ENCODE data around the gene TXNRD1.

TXNRD1 gene

DNA sequence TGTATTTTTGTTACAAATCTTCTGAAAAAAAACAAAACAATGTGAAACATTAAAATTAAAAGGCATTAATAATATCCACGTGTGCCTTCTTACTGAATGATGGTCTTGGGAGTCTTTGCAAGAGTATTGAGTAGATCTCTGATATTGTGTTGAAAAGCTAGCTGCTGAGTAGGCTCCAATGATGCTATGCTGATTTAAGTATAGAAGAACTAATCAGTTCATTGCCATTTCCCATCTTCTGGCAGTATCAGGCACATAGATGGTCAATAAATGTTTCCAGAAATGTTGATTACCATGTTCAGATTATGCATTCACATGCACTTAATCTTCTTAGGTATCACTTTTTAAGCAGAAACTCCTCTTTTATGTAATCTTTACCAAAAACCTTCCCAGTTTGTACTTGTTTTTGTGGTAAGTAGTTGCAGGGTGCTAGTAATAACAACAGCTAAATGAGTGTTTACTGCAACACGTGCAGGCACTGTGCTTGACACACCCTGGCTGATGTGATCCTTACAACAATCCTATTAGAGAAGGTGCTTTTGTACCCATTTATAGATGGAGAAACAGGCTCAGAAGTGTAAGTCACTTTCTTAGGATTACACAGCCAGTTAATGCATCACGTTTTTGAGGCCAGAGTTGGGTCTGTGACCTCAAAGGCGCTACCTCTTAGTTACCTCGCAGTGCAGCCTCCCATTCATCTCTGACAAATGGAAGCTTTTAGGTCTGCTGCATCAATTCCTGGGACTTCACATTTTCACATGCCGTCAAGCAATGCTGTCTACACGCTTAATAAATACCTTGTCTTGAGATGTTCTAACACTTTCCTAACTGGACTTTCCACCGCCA, 134.9 kb downstream of the TXNRD1 start:
- no peak for DNase-seq (ENCODE audit: low spot score)

DNA sequence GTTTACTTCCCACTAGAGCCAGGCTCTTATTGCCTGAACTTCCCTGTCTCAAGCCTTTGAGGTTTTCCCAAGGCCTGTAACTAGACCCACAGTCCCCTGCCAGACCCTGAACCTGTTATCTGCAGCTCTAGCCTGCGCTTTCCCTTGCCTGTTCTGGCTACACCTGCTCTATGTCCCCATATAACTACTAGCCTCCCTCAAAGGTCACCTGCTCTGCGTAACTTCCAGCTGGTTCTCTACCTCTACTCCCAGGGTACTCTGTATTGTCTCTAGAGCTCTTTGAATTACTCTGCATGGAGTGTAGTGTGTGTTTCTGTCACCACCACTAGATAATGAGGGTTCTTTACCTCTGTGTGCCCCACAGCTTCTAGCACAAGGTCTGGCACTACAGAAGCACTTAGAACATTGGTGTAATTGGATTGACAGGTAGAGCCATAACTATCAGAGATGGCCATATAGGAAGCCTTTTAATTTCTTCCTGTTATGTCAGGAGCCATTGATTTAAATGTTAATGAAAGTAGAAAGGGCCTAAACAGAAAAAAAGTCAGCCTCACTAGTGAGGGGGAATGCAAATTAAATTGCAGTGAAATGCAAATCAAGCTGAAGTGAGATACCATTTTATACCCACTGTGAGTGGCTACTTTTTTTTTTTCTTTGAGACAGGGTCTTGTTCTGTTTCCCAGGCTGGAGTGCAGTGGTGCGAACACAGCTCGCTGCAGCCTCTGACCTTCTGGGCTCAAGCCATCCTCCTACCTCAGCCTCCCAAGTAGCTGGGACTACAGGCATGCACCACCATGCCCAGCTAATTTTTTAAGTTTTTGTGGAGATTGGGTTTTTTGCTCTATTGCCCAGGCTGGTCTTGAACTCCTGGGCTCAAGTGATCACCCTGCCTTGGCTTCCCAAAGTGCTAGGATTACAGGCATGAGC, 135.7 kb downstream of the TXNRD1 start:
- no peak for DNase-seq (ENCODE audit: low spot score)

DNA sequence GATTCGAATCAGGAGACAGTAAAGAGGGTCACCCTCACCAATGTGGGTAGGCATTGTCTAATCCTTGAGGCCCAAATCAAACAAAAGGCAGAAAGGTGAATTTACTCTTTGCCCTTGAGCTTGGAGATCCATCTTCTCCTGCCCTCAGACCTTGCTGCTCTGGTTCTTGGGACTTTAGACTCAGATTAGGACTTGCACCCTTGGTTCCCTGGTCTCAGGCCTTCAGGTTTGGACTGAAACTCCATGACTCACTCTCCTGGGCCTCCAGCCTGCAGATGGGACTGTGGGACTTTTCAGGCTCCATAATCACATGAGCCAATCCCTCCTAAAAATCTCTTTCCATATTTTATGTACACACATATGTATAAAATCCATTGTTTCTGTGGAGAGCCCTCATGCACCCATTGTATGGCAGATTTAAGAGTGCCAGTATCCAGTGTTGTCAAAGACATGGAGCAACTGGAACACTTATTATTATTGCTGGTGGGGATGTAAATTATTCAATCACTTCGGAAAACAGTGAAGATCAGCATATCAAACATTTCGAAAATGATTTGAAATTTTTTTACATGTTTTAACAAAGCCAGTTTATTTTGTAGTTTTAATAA, 136.6 kb downstream of the TXNRD1 start:
- DNase-seq (ENCODE audit: low spot score) = no peak

DNA sequence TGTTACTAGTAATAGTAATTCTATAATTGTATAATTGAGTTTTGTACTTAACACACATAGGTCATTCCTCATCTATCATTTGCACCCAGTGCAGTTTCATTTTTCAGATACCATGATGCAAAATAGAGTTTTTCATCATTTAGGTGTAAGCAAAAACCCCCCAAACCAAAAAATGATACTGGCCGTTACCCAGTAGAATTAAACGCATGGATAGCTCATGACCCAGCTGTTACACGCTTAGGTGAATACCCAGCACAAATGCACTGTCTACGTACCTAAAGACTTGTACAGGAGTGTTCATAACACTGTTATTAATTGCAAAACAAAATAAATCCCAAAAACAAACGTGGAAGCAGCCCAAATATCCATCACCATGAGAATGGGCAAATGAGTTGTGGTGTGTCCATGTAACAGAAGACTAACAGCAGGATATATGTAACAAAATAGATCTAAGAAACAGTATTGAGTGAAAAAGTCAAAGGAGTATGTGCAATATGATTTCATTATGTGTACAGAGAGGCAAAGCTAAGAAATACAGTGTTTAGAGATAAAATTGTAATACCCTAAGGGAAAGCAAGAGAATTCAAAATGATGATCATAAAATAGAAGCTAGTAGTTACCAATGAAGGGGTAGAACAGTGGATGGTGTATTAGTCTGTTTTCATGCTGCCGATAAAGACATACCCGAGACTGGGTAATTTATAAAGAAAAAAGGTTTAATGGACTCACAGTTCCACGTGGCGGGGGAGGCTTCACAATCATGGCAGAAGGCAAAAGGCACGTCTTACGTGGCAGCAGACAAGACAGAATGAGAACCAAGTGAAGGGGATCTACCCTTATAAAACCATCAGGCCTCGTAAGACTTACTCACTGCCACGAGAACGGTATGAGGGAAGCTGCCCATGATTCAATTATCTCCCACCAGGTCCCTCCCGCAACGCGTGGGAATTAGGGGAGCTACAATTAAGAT, 137.7 kb downstream of the TXNRD1 start:
- DNase-seq (ENCODE audit: low spot score) = no peak

DNA sequence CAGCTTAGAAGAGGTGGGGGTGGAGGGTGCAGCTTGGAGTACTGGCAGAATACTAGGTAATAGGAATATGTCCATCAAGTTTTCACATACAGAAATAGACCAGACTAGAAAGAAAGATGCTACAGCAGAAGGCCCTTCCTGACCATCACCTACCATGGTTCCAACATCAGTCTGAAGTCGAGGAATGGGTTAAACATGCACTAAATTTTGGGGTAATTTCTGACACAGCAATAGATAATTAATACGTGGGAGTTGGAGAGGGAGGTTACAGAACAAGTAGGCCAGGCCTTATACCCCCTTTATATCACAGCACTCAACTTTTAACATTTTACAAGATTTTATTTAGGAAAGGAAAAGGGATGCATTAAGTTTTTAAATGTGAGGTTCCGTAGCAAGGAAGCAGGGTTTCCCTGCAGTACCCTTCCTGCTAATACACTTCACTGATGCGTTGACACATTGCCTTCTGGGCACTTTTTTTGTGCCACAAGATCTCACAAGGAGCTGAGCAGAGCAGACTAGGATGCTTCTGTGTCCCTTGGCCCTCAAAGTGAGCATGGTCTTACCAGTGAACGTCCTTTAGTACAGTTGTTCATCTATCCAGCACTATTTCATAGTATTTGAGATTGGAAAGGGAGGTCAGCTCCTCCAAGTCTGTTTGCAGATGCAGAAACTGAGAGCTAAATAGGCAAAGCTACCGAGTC, 138.7 kb downstream of the TXNRD1 start:
- DNase-seq (ENCODE audit: low spot score) = no peak

DNA sequence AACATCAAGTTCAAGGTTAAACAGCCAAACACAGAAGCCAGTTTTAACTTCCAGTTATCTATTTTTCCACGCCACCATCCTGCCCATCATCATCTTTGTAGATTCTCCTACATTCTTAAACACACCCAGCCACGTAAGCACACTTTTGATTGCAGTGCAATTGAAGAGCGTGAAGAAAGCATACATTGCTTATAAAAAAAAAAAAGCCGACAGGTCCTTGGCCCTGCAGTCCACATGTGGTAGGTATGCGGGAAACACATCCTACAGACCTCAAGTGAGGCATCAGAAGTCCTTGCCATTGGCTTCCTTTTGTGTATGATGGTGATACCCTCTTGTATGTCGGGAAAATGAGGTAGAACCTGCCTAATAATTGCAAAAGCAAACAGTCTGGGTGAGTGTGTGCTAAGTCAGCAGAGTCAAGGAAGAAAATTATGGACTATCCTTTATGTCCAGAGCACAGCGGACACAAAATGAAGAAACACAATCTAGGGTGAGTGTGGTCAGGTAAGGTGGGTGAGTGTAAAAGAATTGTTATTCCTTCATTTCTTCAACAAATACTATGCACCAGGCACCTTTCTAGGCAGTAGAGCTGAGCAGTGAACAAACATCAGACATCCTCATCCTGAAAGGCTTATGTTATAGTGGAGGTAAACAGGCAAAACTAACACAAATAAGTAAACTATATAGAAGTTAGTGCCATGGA, 139.4 kb downstream of the TXNRD1 start:
- no peak for DNase-seq (ENCODE audit: low spot score)

DNA sequence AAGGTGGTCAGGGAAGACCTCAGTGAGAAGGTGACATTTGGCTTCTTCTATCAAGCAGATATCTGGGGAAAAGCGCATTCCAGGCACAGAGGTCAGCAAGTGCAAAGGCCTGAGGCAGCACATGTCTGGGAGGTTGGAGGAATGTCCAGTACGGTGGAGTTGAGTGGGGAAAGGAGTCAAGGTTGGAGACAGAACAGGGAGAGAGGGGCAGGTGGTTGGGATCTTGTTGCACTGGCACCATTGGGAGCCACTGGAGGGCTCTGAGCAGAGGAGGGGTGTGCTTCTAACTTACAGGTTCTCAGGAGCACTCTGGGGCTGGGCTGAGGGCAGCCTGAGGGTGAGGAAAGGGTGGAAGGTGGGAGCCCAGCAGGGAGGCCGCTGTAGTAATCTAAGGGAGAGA, 140.1 kb downstream of the TXNRD1 start:
- DNase-seq (ENCODE audit: low spot score) = no peak

DNA sequence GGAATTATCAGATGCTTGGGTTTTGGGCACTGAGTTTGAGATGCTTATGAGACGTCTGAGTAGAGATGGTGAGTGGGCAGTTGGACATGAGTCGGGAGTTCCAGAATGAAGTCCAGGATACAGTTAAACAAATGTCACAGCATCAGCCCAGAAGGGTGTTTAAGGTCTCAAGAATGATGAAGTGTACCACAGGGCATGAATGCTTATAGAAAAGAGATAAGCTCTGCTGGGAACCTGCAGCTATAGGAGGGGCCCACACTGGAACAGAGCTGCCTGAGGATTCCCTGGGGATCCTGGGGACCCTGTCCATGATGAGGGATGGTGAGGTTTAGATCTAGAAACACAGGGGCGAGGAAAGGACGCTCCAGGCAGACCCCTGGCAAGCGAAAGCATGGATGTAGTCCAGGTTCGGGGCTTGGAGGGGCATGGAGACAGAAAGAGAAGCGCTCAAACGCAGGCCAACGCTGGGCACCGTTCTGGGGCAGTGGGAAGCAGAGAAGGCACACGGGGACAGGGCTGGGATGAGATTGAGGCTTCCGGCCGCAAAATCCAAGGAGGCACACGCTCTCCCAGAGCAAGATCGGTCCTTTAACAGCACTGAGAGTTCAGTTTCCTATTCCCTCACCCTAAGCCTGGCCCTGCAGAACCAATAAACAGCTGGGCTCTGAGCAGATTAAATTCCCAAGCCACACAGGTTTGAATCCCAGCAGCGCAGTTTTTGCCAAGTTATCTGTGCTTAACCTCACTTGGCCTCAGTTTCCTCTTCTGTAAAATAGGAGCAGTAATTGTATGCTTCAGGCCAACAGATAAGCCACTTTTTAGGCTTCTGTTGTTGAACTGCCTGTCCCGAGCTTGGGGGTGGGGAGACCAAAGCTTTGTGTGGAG, 140.9 kb downstream of the TXNRD1 start:
- DNase-seq (ENCODE audit: low spot score) = no peak

DNA sequence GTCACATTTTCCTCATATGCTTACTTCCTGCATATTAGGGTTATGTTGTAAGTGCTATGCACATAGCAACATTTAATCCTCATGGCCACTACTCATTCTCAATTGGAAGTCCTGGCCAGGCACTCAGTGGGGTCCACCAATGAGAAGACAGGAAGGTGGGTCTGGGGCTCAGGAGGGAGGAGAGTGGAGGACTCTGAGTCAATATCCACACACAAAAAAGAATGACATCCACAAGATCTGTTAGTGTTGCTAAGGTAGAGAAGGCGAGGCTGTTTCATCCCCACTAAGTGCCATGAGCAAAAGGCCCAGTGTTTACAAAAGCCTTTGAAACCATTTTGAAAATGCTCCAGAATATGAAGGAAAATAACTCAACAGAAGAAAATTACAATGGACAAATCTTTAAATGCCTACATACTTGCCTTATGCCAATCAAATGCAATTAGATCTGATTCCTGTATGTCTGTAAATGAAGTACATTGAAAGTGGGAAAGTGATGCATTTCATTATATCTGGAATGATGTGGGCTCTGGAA, 141.9 kb downstream of the TXNRD1 start:
- DNase-seq (ENCODE audit: low spot score) = no peak

DNA sequence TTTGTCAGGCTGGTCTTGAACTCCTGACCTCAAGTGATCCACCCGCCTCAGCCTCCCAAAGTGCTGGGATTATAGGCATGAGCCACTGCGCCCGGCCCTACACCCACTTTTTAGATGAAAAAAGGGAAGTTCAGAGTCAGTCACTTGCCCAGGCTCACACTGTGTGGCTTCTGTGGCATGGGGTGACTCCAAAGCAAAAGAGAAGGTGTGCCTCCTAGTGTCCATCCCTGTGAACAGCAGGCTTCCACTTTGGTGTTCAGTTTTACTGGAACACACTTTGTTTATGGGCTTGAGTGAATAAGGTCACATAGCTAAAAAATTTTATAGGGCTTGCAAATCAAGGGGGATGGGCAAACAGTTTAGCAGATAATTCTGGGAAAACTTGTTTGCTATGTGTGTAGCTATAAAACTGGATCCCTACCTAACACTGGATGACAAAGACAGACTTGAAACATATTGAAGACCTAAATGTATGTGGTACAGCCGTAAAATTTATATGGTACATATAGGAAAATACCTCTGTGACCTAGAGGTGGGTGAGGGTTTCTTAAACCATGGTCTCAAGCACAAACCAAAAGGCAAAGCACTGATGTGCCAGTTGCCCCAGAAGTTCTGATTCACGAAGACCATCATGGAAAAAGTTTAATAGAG, 142.9 kb downstream of the TXNRD1 start:
- peak; percentile 63 for DNase-seq (ENCODE audit: low spot score)

DNA sequence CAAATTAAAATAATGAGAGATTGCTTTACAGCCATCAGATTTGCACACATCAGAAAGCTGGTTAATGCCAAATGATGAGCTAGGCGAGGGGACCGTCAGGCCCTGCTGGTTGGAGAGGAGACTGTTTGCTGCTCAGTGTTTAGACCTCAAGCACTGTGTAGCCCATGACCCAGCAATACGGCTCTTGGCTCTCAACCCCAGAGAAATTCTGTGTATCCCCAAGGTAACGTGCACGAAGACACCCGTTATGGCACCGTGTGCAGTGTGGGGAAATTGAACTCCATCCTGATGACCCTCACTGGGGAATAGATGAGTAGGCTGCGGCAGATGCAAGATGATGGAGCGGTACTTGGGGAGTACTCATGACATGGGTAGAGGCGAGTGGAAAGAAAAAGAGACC, 143.6 kb downstream of the TXNRD1 start:
- no peak for DNase-seq (ENCODE audit: low spot score)

DNA sequence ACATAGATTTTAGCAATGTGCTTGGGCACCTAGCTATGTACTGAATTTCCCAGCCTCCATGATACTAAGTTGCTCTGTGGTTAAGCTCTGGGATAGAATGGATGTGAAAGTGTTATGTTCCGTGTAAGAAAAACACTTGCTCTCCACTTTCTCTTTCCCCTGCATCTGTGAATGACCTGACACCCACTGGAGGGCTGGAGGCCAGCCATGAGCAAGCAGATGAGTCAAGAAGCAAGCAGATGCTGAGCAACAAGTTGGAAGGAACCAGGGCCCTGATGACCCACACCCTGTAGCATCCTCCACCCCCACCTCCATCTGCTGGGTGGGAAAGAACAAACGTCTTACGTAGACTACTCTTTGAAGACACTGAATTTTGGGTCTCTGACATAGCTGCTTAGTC, 144.6 kb downstream of the TXNRD1 start:
- no peak for DNase-seq (ENCODE audit: low spot score)

DNA sequence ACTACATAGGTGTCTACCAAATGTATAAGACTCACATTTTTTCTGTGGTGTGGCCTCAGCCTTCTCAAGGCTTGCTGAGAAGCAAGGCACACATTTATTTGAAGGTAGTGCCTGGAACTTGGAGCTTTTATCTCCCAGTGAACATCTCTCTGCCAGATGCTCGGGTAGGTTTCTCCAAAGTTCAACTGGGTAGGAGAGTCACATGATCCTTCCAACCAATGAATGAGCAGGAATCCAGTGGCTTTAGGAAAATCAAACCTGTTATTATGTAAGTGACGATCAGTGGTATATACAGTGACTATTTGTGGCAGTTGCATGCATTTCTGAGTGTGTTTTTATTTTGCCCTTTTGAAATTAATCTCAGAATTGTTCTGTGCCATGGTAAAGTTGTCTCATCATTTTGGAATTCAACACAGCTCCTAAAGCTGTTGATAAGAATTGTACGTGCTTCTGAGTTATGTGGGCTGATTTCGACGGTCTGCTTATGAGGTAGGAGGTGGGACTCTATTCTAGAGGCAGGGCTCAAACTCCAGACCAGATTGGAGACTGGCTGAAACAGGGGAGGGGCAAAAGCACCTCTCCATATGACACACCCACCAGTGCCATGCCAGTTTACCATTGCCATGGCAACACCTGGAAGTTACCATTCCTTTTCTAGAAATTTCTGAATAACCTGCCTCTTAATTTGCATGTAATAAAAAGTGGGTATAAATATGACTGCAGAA, 145.6 kb downstream of the TXNRD1 start:
- no peak for DNase-seq (ENCODE audit: low spot score)

DNA sequence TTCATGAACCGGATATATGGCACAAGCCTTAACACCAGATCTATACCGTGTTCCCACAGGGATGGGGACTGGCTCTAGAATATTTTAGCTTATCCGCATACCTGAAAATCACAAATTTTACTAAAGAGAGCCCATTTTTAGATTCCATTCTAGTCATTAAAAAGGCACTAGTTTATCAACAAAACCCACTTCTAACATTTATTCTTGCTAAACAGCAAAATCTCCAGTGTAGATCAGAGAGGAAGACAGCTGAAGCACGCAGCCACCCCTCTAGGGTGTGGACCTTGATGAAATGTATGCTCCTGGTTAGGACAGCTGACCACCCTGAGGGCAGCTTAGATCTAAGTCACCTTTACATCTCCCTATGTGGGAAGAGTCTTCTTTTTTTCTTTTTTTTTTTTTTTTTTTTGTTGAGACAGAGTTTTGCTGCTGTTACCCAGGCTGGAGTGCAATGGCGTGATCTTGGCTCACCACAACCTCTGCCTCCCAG, 150.4 kb downstream of the TXNRD1 start:
- no peak for DNase-seq (ENCODE audit: low spot score)

DNA sequence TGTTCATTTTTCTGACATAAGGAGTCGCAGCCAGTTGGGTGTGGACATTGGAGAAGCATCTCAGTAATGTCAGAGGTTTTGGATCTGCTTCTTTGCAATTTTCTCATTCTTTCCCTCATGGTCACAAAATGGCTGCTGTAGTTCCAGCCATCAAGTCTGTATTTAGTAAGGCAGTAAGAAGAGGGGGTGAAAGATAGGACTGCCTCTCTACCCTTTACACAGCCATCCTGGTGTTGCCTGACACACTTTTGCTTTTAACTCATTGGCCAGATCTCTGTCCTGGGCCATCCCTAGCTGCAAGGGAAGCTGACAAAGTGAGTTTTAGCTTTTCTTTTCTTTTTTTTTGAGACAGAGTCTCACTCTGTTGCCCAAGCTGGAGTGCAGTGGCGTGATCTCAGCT, 154.1 kb downstream of the TXNRD1 start:
- DNase-seq (ENCODE audit: low spot score) = no peak

DNA sequence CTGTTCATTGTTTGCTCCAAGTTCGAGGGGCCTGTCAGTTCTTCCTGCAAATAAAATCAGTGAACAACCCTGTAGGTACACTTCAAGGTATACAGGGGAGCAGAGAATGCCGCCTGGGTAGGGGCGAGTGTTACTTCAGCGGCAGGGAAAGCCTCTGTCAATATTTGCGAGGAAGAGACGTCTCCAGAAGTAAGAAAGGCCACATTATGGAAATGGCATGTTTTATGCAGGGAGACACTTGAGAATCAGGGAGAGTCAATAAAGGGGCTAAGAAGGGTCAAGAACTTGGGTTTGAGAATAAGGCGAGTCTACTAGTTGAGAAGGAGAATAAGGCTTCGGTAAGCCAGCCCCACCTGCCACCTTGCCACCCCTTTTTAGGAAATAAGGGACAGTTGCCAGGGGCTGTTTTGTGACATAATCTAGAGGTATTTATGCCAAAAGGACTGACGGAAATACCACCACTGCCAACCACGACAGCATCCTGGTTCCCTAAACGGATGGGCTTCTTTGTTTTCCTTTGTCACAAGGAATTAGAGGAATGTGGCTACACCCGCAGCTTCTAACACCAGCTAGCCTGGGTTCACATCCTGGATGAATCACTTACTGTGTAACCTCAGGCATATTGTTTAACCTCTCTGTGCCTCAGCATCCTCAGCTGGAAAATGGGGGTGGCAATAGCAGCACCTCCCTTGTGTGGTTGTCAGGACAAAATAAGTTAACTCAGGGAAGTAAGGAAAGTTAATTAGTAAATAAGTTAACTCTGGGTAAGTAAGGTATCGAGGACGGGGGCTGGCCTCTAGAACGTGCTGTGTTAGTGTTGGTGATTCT, 155.7 kb downstream of the TXNRD1 start:
- DNase-seq (ENCODE audit: low spot score) = no peak

Measured in HuH-7 (cell line).